IMR-90 (cell line): ENCODE measurements around the gene SYTL1. TPM values are rescaled to one million over a fixed set of nuclear protein-coding genes. Genes with fewer than 3 reads are reported as not detected.

Source experiments
- ATAC-seq: fragments of 200-7000 bp; cut with Tn5 transposase; 2 replicates; pipeline ENCODE4 v1.9.1; 2020; ENCODE audit warnings: low read depth, mild to moderate bottlenecking, moderate library complexity
- BruUV-seq: library from RNA; stranded (reverse); fragments of 400-500 nt; replicated peaks from 2 replicates; lab custom pipeline; 2021; lab: Mats Ljungman, UMichigan
- CTCF ChIA-PET: fragments of 300-600 bp; formaldehyde crosslinking; extraction: SDS; loops from one replicate; lab custom pipeline; 2021; ENCODE audit warnings: antibody characterized with exemption; lab: Yijun Ruan, JAX
- POLR2A ChIA-PET: fragments of 300-600 bp; sonication (Branson Sonifier 250); formaldehyde crosslinking; loops from one replicate; lab custom pipeline; 2022; ENCODE audit warnings: antibody characterized with exemption; ENCODE audit not compliant: unreplicated experiment; lab: Charles Lee
- DNase-seq: peaks from one replicate; pipeline ENCODE4 v3.0.0; 2013
- H2AFZ ChIP-seq: replicated peaks from 2 replicates; pipeline ENCODE3; 2013; ENCODE audit warnings: low read length, mild to moderate bottlenecking; ENCODE audit not compliant: poor library complexity
- H2AK5ac ChIP-seq: 2 replicates; pipeline ENCODE4 v1.6.1; 2013; ENCODE audit warnings: low read depth, low read length, inconsistent platforms
- H2AK9ac ChIP-seq: replicated peaks from 2 replicates; pipeline ENCODE3; 2013; ENCODE audit warnings: mild to moderate bottlenecking, low read depth, low read length, moderate library complexity; ENCODE audit not compliant: poor library complexity
- H2BK120ac ChIP-seq: 2 replicates; pipeline ENCODE4 v1.6.1; 2013; ENCODE audit warnings: low read depth, low read length, inconsistent platforms
- H2BK15ac ChIP-seq: 3 replicates; pipeline ENCODE4 v1.6.1; 2013; ENCODE audit warnings: low read depth, low read length, inconsistent platforms
- H2BK20ac ChIP-seq: 2 replicates; pipeline ENCODE4 v1.6.1; 2013; ENCODE audit warnings: low read depth, mild to moderate bottlenecking, inconsistent platforms, low read length, moderate library complexity
- H2BK5ac ChIP-seq: 2 replicates; pipeline ENCODE4 v1.6.1; 2013; ENCODE audit warnings: mild to moderate bottlenecking, low read depth, low read length, inconsistent platforms; ENCODE audit not compliant: poor library complexity, severe bottlenecking
- H3K14ac ChIP-seq: replicated peaks from 2 replicates; pipeline ENCODE4 v1.6.1; 2013; ENCODE audit warnings: low read depth, low read length, inconsistent platforms
- H3K18ac ChIP-seq: 2 replicates; pipeline ENCODE4 v1.6.1; 2013; ENCODE audit warnings: low read depth, low read length, control low read depth
- H3K23ac ChIP-seq: 2 replicates; pipeline ENCODE4 v1.6.1; 2013; ENCODE audit warnings: low read depth, low read length, inconsistent platforms
- H3K27ac ChIP-seq: 2 replicates; pipeline ENCODE4 v1.5.1; 2013; ENCODE audit warnings: mild to moderate bottlenecking, control low read depth, low read length; ENCODE audit not compliant: insufficient read depth
- H3K27me3 ChIP-seq: 2 replicates; pipeline ENCODE4 v1.6.1; 2013; ENCODE audit warnings: low read length; ENCODE audit not compliant: control insufficient read depth, insufficient read depth
- H3K36me3 ChIP-seq: 2 replicates; pipeline ENCODE4 v1.6.1; 2013; ENCODE audit warnings: low read length, mixed read lengths; ENCODE audit not compliant: control insufficient read depth, insufficient read depth
- H3K4ac ChIP-seq: 2 replicates; pipeline ENCODE4 v1.6.1; 2013; ENCODE audit warnings: low read depth, low read length, inconsistent platforms
- H3K4me1 ChIP-seq: 2 replicates; pipeline ENCODE4 v1.6.1; 2013; ENCODE audit warnings: low read length, mixed read lengths; ENCODE audit not compliant: control insufficient read depth, insufficient read depth
- H3K4me2 ChIP-seq: 2 replicates; pipeline ENCODE4 v1.6.1; 2013; ENCODE audit warnings: low read depth, mild to moderate bottlenecking, control low read depth, low read length, moderate library complexity
- H3K4me3 ChIP-seq: 2 replicates; pipeline ENCODE4 v1.5.1; 2013; ENCODE audit warnings: low read depth, mild to moderate bottlenecking, control low read depth, low read length, moderate library complexity; ENCODE audit not compliant: insufficient read depth
- H3K56ac ChIP-seq: 2 replicates; pipeline ENCODE4 v1.6.1; 2013; ENCODE audit warnings: low read length, inconsistent platforms; ENCODE audit not compliant: insufficient read depth; ENCODE audit errors: extremely low read depth
- H3K79me1 ChIP-seq, 2 experiments: 2 replicates each; pipeline ENCODE4 v1.6.1; 2013; ENCODE audit warnings: low read length in 2 of 2, inconsistent platforms in 1 of 2, low read depth in 1 of 2
- H3K9ac ChIP-seq: 2 replicates; pipeline ENCODE4 v1.6.1; 2013; ENCODE audit warnings: low read depth, low read length, control low read depth
- H3K9me1 ChIP-seq: 2 replicates; pipeline ENCODE4 v1.6.1; 2013; ENCODE audit warnings: low read length, inconsistent platforms; ENCODE audit not compliant: insufficient read depth
- H3K9me3 ChIP-seq: 2 replicates; pipeline ENCODE4 v1.6.1; 2013; ENCODE audit warnings: low read length; ENCODE audit not compliant: control insufficient read depth, insufficient read depth
- H4K20me1 ChIP-seq: 2 replicates; pipeline ENCODE4 v1.6.1; 2013; ENCODE audit warnings: low read length, inconsistent platforms; ENCODE audit not compliant: insufficient read depth
- H4K5ac ChIP-seq: 2 replicates; pipeline ENCODE4 v1.6.1; 2013; ENCODE audit warnings: mild to moderate bottlenecking, low read depth, low read length, control low read depth
- H4K8ac ChIP-seq, 2 experiments: 2 replicates each; pipeline ENCODE4 v1.6.1; 2013; ENCODE audit warnings: low read depth in 2 of 2, low read length in 2 of 2, control low read depth in 1 of 2, inconsistent platforms in 1 of 2
- H4K91ac ChIP-seq: 2 replicates; pipeline ENCODE4 v1.6.1; 2013; ENCODE audit warnings: low read depth, low read length, inconsistent platforms; ENCODE audit not compliant: insufficient read depth
- CEBPB ChIP-seq: IDR thresholded peaks from 2 replicates; pipeline ENCODE4 v1.6.1; 2012; ENCODE audit warnings: low read depth, low read length, improper control_type of control experiment
- FOS ChIP-seq: fragments of 150-350 bp; IDR thresholded peaks from 2 replicates; pipeline ENCODE4 v1.6.1; 2016; ENCODE audit warnings: low read depth, low read length
- WGBS, 2 experiments: methylation state at CpG; one replicate each; pipeline versions ENCODE4 v1.1.5 to v1.1.7; 2013; ENCODE audit warnings: missing lambda C conversion rate in 2 of 2; ENCODE audit not compliant: insufficient read length in 1 of 2; ENCODE audit errors: extremely low coverage in 2 of 2; 5-methylcytosine and 5-hydroxymethylcytosine counted together
- dilution Hi-C: fragments of 300-500 bp; cut with HindIII; formaldehyde crosslinking; loops from one replicate; pipeline ENCODE4 v1.14.3; 2018; ENCODE audit warnings: low sequenced_read_pairs; ENCODE audit not compliant: unreplicated experiment
- in situ Hi-C: fragments of 300-500 bp; cut with MboI; formaldehyde crosslinking; loops from 3 replicates; pipeline ENCODE4 v1.14.3; 2019; ENCODE audit warnings: low sequenced_read_pairs, inconsistent platforms, mixed read lengths
- intact Hi-C: fragments of 100-400 bp; cut with micrococcal nuclease; formaldehyde crosslinking; loops from 2 replicates; pipeline ENCODE4 v1.10.0; 2022
- polyA plus RNA-seq, 3 experiments: library from polyadenylated mRNA; depleted of rRNA; stranded (reverse); fragments of >200 nt; gene quantifications; 2 replicates each; pipeline ENCODE4 v1.2.3, GENCODE V29; 2012; ENCODE audit warnings: low replicate concordance in 1 of 3
- total RNA-seq: library from RNA; depleted of rRNA; stranded (reverse); fragments of >200 nt; gene quantifications from 2 replicates; pipeline ENCODE4 v1.2.3, GENCODE V29; 2012

Gene SYTL1
- total and polyA plus RNA-seq, 2 of the 4 experiments (the other 2 are of a cell fraction): 0.18 to 1.0 TPM

DNA sequence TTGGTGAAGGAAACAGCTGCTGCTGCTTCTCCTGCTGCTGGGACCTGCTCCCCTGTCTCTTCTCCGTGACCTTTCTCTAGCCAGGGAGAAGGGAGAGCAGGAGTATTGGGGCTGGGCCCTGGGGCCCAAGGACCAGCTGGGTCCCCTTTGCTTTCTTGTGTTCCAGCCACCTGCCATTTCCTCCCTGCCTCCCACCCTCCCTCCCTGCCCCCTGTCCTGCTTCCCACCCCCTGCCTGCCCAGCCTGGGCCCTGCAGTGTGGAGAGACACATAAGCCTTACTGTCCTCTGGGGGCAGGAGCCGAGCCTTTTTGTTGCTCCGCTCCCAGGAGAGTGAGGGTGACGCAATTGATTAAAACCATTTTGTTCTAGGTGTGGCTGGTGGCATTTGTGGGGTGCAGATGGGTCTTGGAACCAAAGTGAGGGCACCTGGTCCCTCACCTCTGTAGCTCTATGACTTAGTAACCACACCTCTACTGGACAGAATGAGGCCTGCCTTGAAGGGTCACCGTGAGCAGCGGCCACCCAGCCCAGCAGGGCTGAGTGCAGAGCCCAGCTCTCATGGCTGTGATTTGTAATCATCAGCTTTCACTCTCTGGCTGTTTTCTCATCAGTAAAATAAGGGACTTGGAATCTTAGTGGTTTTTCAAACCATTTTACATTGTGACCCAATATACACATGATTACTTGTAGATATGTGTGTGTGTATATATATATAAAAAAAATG is 33.8 kb upstream of the SYTL1 start:
- H4K91ac ChIP-seq: no peak overlapping the region
- no peaks in the 10 kb centered on the region for H4K20me1 ChIP-seq
- no peak overlapping the region for H2AFZ ChIP-seq
- no peaks in the 10 kb centered on the region for H3K4me1 ChIP-seq
- no peak overlapping the region for H2AK5ac ChIP-seq
- no peak overlapping the region for H3K27ac ChIP-seq
- DNase-seq: no peak
- H2AK9ac ChIP-seq: no peak overlapping the region
- no peak overlapping the region for H3K23ac ChIP-seq
- ATAC-seq: no peak
- H3K18ac ChIP-seq: no peak overlapping the region
- H4K8ac ChIP-seq: no peak overlapping the region
- peaks cover 1% of the 10 kb centered on the region; the same call in 1 of the 2 replicates for H3K36me3 ChIP-seq
- H4K5ac ChIP-seq: no peak overlapping the region
- BruUV-seq: no TSS peak
- no peak overlapping the region for H2BK120ac ChIP-seq
- no peaks in the 10 kb centered on the region for H3K9me3 ChIP-seq
- intact Hi-C loops: no loop called here
- no peaks in the 10 kb centered on the region for H3K79me1 ChIP-seq
- no peaks in the 10 kb centered on the region for H3K9me1 ChIP-seq
- no peak overlapping the region for H3K4me2 ChIP-seq
- CTCF ChIA-PET: interaction anchor here (1.7 kb wide), 1 partner anchor 8 kb away, joined by 6 read pairs; no protein-coding TSS in a partner anchor
- H3K4me3 ChIP-seq: no peak overlapping the region
- H3K14ac ChIP-seq: no peak overlapping the region
- POLR2A ChIA-PET: no interaction called here
- WGBS, 2 experiments: 80% methylated on average over 2 of the region's 6 CpGs; no CpG with 5 or more reads in 1 of the 2 experiments
- no peak overlapping the region for H2BK5ac ChIP-seq
- no peak overlapping the region for H3K4ac ChIP-seq
- H3K9ac ChIP-seq: no peak overlapping the region
- in situ Hi-C loops: no loop called here
- H3K56ac ChIP-seq: no peak overlapping the region
- H2BK15ac ChIP-seq: no peak overlapping the region
- no peaks in the 10 kb centered on the region for H3K27me3 ChIP-seq
- H2BK20ac ChIP-seq: no peak overlapping the region
- dilution Hi-C loops: no loop called here
- TF ChIP-seq FOS (no peak), CEBPB (peak; percentile 26; the same call in 1 of the 2 replicates)
